Esophagus muscularis mucosa (tissue), 4 donors: Measurements from ENCODE around the gene PIK3CD. TPM values are rescaled to one million over a fixed set of nuclear protein-coding genes. Genes with fewer than 3 reads are reported as not detected.
A peak's percentile ranks its signal among the peaks of the same experiment; 100 is the strongest.

Experiments
- DNase-seq: peaks from one replicate; pipeline ENCODE4 v3.0.0-alpha.2; 2017; ENCODE audit errors: extremely low spot score
- H3K27ac ChIP-seq, 4 donors: fragments of 200-600 bp; sonication (generic); replicated peaks in 1 of 4; 1 replicate in 3 of 4; 2 replicates in 1 of 4; pipeline ENCODE4 v1.5.1; 2016 to 2019; ENCODE audit warnings: mild to moderate bottlenecking in 1 of 4
- H3K27me3 ChIP-seq, 4 donors: fragments of 200-600 bp; sonication (generic); one replicate each; pipeline versions ENCODE4 v1.5.1 to v1.6.0; 2016 to 2019
- H3K36me3 ChIP-seq, 4 donors: fragments of 200-600 bp; sonication (generic); one replicate each; pipeline ENCODE4 v1.5.1; 2016 to 2019
- H3K4me1 ChIP-seq, 4 donors: fragments of 200-600 bp; sonication (generic); one replicate each; pipeline ENCODE4 v1.5.1; 2016 to 2019
- H3K4me3 ChIP-seq, 4 donors: fragments of 200-600 bp; sonication (generic); 1 replicate in 2 of 4; 2 replicates in 2 of 4; pipeline ENCODE4 v1.5.1; 2016 to 2019; ENCODE audit warnings: mild to moderate bottlenecking in 4 of 4, moderate library complexity in 1 of 4
- H3K9me3 ChIP-seq, 4 donors: fragments of 200-600 bp; sonication (generic); 1 replicate in 3 of 4; 2 replicates in 1 of 4; pipeline ENCODE4 v1.5.1; 2016 to 2019
- EP300 ChIP-seq: sonication (generic); formaldehyde crosslinking; IDR thresholded peaks from one replicate; pipeline ENCODE4 v1.6.1; 2017; ENCODE audit warnings: antibody characterized with exemption
- POLR2A ChIP-seq: fragments of 450-650 bp; IDR thresholded peaks from one replicate; pipeline ENCODE4 v1.6.1; 2017; ENCODE audit warnings: antibody characterized with exemption, moderate library complexity, mild to moderate bottlenecking, low read depth
- POLR2AphosphoS5 ChIP-seq, 2 donors: sonication (generic); formaldehyde crosslinking; IDR thresholded peaks; one replicate each; pipeline ENCODE4 v1.6.1; 2017; ENCODE audit warnings: antibody characterized with exemption in 2 of 2
- WGBS: methylation state at CpG from one replicate; pipeline ENCODE4 v1.1.5; 2018; 5-methylcytosine and 5-hydroxymethylcytosine counted together
- intact Hi-C: fragments of 100-400 bp; cut with DNase I; formaldehyde crosslinking; loops from one replicate; pipeline ENCODE4 v1.15.1; 2023
- total RNA-seq, 4 donors: library from RNA; depleted of rRNA; stranded (reverse); fragments of >200 nt; gene quantifications; one replicate each; pipeline versions ENCODE4 v1.1.0 to v1.2.1, GENCODE V29; 2016
- TF ChIP-seq, protein P1 (sequence below), 3 experiments: fragments of 200-600 bp in 2 of 3; fragments of 450-650 bp in 1 of 3; sonication (generic) in 2 of 3; IDR thresholded peaks; one replicate each; pipeline ENCODE4 v1.5.1; 2017 to 2019; ENCODE audit warnings: antibody characterized with exemption in 3 of 3, mild to moderate bottlenecking in 2 of 3, moderate library complexity in 1 of 3

Gene PIK3CD
- total RNA-seq, 4 donors from 2014 or later = 7.9 to 30.4 (median 13.9) TPM

- Histone ChIP-seq H3K9me3 (no peaks in the 10 kb centered on the region), H3K36me3 (peaks cover 0 to 6% (median 0%) of the 10 kb centered on the region in 4 donors), H3K4me1 (peaks cover 28 to 47% (median 37%) of the 10 kb centered on the region in 4 donors), H3K27ac (peak overlapping the region; percentile 50 to 71 (median 60)), H3K4me3 (peak overlapping the region; percentile 75 to 92 (median 84)), H3K27me3 (no peaks in the 10 kb centered on the region)
- intact Hi-C loops = loop anchor here (5.0 kb wide), 1 partner anchor 60 kb away; no protein-coding TSS in a partner anchor
- TF ChIP-seq, protein P1, sequence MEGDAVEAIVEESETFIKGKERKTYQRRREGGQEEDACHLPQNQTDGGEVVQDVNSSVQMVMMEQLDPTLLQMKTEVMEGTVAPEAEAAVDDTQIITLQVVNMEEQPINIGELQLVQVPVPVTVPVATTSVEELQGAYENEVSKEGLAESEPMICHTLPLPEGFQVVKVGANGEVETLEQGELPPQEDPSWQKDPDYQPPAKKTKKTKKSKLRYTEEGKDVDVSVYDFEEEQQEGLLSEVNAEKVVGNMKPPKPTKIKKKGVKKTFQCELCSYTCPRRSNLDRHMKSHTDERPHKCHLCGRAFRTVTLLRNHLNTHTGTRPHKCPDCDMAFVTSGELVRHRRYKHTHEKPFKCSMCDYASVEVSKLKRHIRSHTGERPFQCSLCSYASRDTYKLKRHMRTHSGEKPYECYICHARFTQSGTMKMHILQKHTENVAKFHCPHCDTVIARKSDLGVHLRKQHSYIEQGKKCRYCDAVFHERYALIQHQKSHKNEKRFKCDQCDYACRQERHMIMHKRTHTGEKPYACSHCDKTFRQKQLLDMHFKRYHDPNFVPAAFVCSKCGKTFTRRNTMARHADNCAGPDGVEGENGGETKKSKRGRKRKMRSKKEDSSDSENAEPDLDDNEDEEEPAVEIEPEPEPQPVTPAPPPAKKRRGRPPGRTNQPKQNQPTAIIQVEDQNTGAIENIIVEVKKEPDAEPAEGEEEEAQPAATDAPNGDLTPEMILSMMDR (IDR thresholded peaks at IDR 0.05) = peak in 1 of 3 experiments; percentile 15
- no peak for TF ChIP-seq POLR2A
- TF ChIP-seq EP300 = no peak
- TF ChIP-seq POLR2AphosphoS5 (IDR thresholded peaks at IDR 0.05) = no peak
- DNase-seq = no peak
- 3% methylated on average over 23 of the region's 42 CpGs for WGBS
Observed at GRCh38 chr1:9687120-9687873, 35.8 kb downstream of the PIK3CD start.

DNA sequence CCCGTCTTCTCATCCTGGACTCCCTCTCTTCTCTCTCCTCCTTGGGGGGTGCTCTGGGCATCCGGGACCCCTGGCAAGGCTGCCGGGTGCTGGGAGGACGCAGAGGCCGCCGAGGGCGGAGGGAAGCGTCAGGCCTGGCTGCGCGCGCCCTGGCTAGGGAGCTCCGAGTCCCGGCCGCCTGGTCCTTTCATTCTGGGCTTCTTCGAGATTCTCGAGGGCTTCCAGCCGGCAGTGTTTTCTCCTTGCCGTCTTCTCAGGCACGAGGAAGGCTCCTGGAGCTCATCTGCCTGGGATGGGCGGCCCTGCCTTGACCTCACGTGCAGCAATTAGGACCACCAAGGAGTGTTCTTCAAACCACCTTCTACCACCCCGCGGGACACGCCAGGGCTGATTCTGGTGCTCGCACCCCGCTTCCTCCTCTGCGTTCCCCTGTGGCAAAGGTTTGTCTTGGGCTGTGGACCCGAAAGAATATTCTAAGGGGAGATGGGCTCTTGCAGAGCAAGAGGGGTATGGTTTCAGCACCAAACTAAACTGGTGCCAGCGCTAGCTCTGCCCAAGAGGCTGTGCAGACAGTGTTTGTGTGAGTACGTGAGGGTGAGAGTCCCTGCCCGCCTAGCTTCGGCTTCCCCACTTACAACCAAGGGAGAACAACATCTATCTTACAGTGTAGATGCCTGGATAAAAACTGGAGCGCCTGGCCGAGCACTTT is 36.5 kb downstream of the PIK3CD start:
- Histone ChIP-seq H3K27me3 (no peaks in the 10 kb centered on the region), H3K27ac (peak overlapping the region; percentile 3 to 71 (median 52)), H3K9me3 (no peaks in the 10 kb centered on the region), H3K4me3 (peak overlapping the region; percentile 75 to 92 (median 84)), H3K4me1 (peaks cover 28 to 47% (median 37%) of the 10 kb centered on the region in 4 donors), H3K36me3 (peaks cover 0 to 10% (median 0%) of the 10 kb centered on the region in 4 donors)
- TF ChIP-seq EP300 (no peak), POLR2A (no peak), POLR2AphosphoS5 (IDR thresholded peaks at IDR 0.05) (no peak)
- TF ChIP-seq, protein P1 (IDR thresholded peaks at IDR 0.05) = no peak
- no peak for DNase-seq
- 24% methylated on average over 7 of the region's 34 CpGs for WGBS
- intact Hi-C loops = loop anchor here (5.0 kb wide), 1 partner anchor 61 kb away; no protein-coding TSS in a partner anchor

GRCh38 chr1:9688599-9688998 is 37.1 kb downstream of the PIK3CD start:
- H3K4me3 ChIP-seq = peak overlapping the region; percentile 75 to 92 (median 84)
- no peak for TF ChIP-seq EP300
- TF ChIP-seq POLR2A = no peak
- no peak for TF ChIP-seq POLR2AphosphoS5 (IDR thresholded peaks at IDR 0.05)
- TF ChIP-seq, protein P1 (IDR thresholded peaks at IDR 0.05) = no peak
- DNase-seq = no peak
- no peaks in the 10 kb centered on the region for H3K9me3 ChIP-seq
- intact Hi-C loops = loop anchor here (5.0 kb wide), 1 partner anchor 61 kb away; no protein-coding TSS in a partner anchor
- H3K27ac ChIP-seq = peak overlapping the region in 1 of 4 donors; percentile 71
- WGBS = 64% methylated on average over 12 of the region's 14 CpGs
- H3K36me3 ChIP-seq = peaks cover 0 to 13% (median under 1%) of the 10 kb centered on the region in 4 donors
- no peaks in the 10 kb centered on the region for H3K27me3 ChIP-seq
- H3K4me1 ChIP-seq = peaks cover 28 to 47% (median 37%) of the 10 kb centered on the region in 4 donors

DNA sequence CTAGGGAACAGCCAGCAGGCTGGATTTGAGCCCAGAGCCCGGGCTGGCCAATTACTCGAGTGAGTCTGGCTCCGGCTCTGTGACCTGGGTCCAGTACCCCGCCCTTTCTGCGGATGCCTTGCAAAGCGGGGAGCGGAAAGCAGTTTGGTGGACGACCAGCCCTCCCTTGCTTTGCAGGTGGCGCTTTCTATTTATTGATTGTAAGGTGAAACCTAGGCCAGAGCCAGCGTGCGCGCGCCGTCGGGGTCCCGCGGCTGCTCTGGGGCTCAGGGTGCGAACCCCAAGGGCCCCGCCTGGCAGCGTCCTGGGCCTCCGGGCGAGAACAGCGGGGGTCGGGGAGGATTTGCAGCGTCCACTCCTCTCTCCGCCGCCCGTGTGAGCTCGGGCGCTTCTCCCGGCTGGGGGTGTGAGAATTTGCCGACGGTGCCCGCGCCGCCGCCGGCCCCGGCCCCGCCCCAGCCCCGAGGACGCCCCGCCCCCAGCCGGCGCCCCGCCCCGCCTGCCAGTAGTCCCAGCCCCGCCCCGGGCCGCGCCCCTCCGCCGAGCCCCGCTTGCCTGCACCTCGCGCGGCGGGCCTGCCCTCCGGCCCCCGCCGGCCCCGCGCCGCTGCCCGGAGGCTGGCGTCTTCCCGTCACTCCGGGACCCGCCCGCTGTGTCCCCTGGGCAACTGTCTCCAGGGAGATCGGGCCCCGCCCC is 37.6 kb downstream of the PIK3CD start:
- DNase-seq = no peak
- intact Hi-C loops = loop anchor here (5.0 kb wide), 1 partner anchor 62 kb away; no protein-coding TSS in a partner anchor

More for the DNA sequence above, 37.6 kb downstream of the PIK3CD start:
- peaks cover 28 to 47% (median 37%) of the 10 kb centered on the region in 4 donors for H3K4me1 ChIP-seq
- H3K36me3 ChIP-seq = peaks cover 0 to 13% (median 3%) of the 10 kb centered on the region in 4 donors
- no peaks in the 10 kb centered on the region for H3K9me3 ChIP-seq
- 0% methylated on average over 8 of the region's 72 CpGs for WGBS
- H3K27ac ChIP-seq = peak overlapping the region; percentile 64 to 78 (median 74)
- H3K4me3 ChIP-seq = peak overlapping the region; percentile 75 to 92 (median 84)
- no peaks in the 10 kb centered on the region for H3K27me3 ChIP-seq
- TF ChIP-seq, protein P1 (IDR thresholded peaks at IDR 0.05) = no peak
- TF ChIP-seq POLR2AphosphoS5 (IDR thresholded peaks at IDR 0.05) (peak; percentile 18 to 22), EP300 (no peak), POLR2A (no peak)
